Upper lobe of right lung (tissue), 1 donor: ENCODE data around the gene TTLL8. TPM values are rescaled to one million over a fixed set of nuclear protein-coding genes. Genes with fewer than 3 reads are reported as not detected.

Experiments
- ATAC-seq: fragments of 200-7000 bp; cut with Tn5 transposase; one replicate; pipeline ENCODE4 v1.9.1; 2020; ENCODE audit warnings: mild to moderate bottlenecking, moderate library complexity
- DNase-seq: peaks from one replicate; pipeline ENCODE4 v3.0.0-alpha.2; 2020
- H3K27ac ChIP-seq: fragments of 200-600 bp; one replicate; pipeline ENCODE4 v1.8.0; 2022
- H3K27me3 ChIP-seq: fragments of 200-600 bp; one replicate; pipeline ENCODE4 v1.8.0; 2022; ENCODE audit warnings: mild to moderate bottlenecking
- H3K36me3 ChIP-seq: fragments of 200-600 bp; one replicate; pipeline ENCODE4 v1.8.0; 2022
- H3K4me1 ChIP-seq: fragments of 200-600 bp; one replicate; pipeline ENCODE4 v1.8.0; 2022
- H3K4me3 ChIP-seq: fragments of 200-600 bp; one replicate; pipeline ENCODE4 v1.8.0; 2022; ENCODE audit warnings: mild to moderate bottlenecking
- H3K9me3 ChIP-seq: fragments of 200-600 bp; one replicate; pipeline ENCODE4 v1.8.0; 2022
- intact Hi-C: fragments of 100-400 bp; cut with DNase I; formaldehyde crosslinking; loops from one replicate; pipeline ENCODE4 v1.11.0; 2022
- total RNA-seq: library from RNA; stranded (reverse); fragmentation: NEBNext Ultra II Directional; extraction: Animal tissue kit (Norgen Biotek cat#: 25700); gene quantifications from one replicate; pipeline ENCODE4 v1.2.1, GENCODE V29; 2021
- TF ChIP-seq, protein P1 (sequence below): fragments of 200-600 bp; IDR thresholded peaks from one replicate; pipeline ENCODE4 v1.8.0; 2022; ENCODE audit warnings: antibody characterized with exemption
- donor health status: DM: no; HTN: yes; CAD: no; lungs with severe emphysema.

TTLL8 gene
- total RNA-seq, 1 donor from 2014 or later = not detected

DNA sequence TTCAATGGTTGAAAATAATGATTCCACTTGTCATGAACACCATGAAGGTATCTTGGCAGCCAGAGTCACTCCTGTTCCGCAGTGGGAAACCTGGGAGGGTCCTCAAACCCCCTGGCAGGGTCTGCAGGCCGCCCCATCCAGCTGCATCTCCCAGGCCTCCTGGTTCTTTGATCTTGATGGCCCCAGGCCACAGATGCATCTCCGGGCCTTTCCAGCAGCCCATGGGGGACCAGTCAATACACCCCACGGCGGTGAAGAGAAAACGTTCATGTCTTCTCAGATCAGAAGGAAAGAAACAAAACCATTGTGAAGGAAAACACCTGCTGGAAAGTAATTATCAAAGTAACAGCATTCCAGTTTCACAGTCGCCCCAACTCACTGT is 1.8 kb upstream of the TTLL8 start:
- H3K27ac ChIP-seq = no peak overlapping the region
- intact Hi-C loops = no loop called here
- DNase-seq (no peak), ATAC-seq (no peak)
- H3K4me3 ChIP-seq = no peak overlapping the region
- H3K36me3 ChIP-seq = no peaks in the 10 kb centered on the region
- TF ChIP-seq, protein P1, sequence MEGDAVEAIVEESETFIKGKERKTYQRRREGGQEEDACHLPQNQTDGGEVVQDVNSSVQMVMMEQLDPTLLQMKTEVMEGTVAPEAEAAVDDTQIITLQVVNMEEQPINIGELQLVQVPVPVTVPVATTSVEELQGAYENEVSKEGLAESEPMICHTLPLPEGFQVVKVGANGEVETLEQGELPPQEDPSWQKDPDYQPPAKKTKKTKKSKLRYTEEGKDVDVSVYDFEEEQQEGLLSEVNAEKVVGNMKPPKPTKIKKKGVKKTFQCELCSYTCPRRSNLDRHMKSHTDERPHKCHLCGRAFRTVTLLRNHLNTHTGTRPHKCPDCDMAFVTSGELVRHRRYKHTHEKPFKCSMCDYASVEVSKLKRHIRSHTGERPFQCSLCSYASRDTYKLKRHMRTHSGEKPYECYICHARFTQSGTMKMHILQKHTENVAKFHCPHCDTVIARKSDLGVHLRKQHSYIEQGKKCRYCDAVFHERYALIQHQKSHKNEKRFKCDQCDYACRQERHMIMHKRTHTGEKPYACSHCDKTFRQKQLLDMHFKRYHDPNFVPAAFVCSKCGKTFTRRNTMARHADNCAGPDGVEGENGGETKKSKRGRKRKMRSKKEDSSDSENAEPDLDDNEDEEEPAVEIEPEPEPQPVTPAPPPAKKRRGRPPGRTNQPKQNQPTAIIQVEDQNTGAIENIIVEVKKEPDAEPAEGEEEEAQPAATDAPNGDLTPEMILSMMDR = no peak
- H3K27me3 ChIP-seq = peaks cover 17% of the 10 kb centered on the region
- H3K4me1 ChIP-seq = peaks cover 6% of the 10 kb centered on the region
- no peaks in the 10 kb centered on the region for H3K9me3 ChIP-seq

DNA sequence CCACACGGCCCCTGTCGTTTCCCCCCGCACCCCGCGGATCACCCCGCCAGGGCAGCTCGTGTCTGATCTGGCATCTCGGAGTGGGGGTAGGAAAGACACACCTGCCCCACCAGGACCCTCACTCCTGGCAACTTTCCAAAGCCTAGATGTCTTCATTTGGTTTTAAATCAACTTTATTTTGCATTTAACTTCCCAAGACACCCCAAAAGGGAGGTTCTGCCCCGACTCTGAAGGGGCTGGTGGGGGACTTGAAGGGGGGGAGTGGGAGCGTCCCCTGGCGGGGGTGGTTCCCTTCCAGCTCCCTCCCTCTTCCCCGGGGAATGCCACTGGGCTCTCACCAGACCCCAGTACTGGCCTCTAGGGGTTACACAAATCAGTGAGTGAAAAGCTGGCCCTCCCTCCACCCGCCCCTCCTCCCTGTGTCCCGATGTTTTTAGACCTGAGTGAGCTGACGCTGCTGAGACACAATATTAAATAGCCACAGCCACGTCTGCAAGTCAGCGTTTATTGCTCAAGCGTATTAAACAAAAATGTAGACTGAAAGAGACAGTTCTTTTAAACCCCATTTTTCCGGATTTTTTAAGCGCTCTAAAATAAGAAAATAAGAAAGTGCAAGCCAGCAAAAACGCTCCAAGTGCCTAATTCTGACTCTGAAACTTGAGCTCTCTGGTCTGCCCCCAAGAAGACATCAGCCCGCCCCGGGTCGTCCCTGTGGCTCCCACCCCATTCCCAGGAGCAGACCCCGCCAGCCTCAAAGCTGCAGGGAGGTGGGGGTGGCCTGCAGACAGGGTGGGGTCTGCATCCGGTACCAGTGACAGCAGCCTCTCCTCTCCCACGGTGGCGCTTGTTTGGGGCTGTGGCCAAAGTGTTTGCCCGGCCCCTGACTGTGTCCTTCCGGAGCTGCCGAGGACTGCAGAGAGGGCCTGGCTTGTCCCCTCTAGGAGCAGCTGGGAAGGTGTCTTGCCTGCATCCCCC is 1.1 kb upstream of the TTLL8 start:
- peak overlapping the region; percentile 4 for H3K4me3 ChIP-seq
- H3K36me3 ChIP-seq = no peaks in the 10 kb centered on the region
- H3K4me1 ChIP-seq = peaks cover 6% of the 10 kb centered on the region
- no peaks in the 10 kb centered on the region for H3K9me3 ChIP-seq
- DNase-seq = no peak
- intact Hi-C loops = no loop called here
- no peak overlapping the region for H3K27ac ChIP-seq
- TF ChIP-seq, protein P1 = no peak
- H3K27me3 ChIP-seq = peaks cover 17% of the 10 kb centered on the region
- no peak for ATAC-seq

DNA sequence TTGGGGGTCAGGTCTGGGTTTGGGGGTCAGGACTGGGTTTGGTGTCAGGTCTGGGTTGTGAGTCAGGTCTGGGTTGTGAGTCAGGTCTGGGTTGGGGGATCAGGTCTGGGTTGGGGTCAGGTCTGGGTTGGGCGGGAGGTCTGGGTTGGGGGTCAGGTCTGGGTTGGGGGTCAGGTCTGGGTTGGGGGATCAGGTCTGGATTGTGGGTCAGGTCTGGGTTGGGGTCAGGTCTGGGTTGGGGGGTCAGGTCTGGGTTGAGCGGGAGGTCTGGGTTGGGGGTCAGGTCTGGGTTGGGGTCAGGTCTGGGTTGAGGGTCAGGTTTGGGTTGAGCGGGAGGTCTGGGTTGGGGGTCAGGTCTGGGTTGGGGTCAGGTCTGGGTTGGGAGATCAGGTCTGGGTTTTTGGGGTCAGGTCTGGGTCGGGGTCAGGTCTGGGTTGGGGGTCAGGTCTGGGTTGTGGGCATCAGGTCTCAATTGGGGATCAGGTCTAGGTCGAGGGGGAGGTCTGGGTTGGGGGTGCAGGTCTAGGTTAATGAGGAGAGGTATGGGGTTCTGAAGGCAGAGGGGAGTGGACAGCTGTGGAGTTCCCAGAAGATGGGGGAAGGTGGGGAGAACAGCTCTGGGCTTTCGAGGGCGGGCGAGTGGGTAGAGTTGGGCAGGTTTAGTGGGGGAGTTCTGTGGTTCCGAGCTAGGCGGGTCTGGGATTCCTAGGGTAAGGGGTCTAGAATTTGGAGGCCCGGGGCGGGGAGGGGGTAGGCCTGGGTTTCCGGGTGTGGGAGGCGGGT is 629 bp downstream of the TTLL8 start:
- DNase-seq (no peak), ATAC-seq (no peak)
- no peaks in the 10 kb centered on the region for H3K9me3 ChIP-seq
- H3K36me3 ChIP-seq = no peaks in the 10 kb centered on the region
- intact Hi-C loops = no loop called here
- TF ChIP-seq, protein P1 = no peak
- H3K27me3 ChIP-seq = peaks cover 17% of the 10 kb centered on the region
- peaks cover 6% of the 10 kb centered on the region for H3K4me1 ChIP-seq
- H3K4me3 ChIP-seq = no peak overlapping the region
- no peak overlapping the region for H3K27ac ChIP-seq

DNA sequence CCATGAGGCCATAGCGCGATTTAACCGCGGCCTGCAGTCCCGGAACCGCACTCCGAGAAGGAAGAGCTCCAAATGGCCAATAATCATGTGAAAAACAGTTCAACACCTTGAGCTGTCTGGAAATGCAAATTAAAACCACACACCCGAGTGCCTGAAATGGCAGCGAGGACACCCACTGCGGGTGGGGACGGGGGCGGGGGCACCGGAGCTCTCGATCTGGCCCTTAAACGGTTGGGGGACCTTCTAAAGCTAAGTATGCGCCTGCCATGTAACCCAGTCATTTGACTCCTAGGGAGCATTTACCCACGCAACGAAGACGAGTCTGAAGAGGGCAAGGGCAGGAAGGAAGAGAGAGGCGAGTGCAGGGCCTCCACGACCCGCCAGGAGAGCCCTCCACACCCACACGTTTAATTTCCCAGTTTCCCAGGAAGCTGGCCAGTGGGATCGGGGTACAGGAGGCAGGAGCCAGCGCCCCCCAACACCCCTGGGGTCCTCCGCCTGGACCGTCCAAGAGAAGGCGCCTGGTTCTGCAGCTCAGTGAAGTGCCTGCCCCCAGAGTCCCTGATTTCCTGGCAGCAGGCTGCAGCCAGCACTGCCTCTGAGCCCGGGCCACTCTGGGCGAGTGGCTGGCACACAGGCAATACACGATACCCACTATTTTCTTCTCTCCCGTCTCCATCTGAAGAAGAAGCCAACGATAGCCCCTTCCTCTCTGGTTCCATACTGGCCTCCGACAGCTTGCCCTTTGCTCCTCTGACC is 1.7 kb downstream of the TTLL8 start:
- DNase-seq (no peak), ATAC-seq (no peak)
- TF ChIP-seq, protein P1 = no peak
- H3K36me3 ChIP-seq = no peaks in the 10 kb centered on the region
- H3K27ac ChIP-seq = no peak overlapping the region
- H3K9me3 ChIP-seq = no peaks in the 10 kb centered on the region
- intact Hi-C loops = no loop called here
- H3K4me3 ChIP-seq = no peak overlapping the region
- H3K4me1 ChIP-seq = peaks cover 6% of the 10 kb centered on the region
- H3K27me3 ChIP-seq = peaks cover 17% of the 10 kb centered on the region

DNA sequence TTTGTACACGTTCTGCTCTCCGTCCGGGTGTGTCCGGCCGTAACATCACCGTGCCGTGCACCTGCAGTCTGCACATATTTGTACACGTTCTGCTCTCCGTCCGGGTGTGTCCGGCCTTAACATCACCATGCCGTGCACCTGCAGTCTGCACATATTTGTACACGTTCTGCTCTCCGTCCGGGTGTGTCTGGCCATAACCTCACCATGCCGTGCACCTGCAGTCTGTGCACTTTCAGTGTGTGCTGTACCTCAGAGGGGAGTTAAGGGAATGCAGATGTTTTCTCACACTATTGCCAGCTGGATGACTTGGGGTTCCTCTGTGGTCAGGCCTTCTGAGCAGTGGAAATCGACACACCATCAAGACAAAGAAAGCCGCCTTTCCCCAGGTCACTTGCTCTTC is 4.2 kb downstream of the TTLL8 start:
- H3K27me3 ChIP-seq = peaks cover 5% of the 10 kb centered on the region
- ATAC-seq = no peak
- intact Hi-C loops = no loop called here
- H3K4me3 ChIP-seq = no peak overlapping the region
- H3K36me3 ChIP-seq = no peaks in the 10 kb centered on the region
- peaks cover 4% of the 10 kb centered on the region for H3K4me1 ChIP-seq
- TF ChIP-seq, protein P1 = no peak
- no peaks in the 10 kb centered on the region for H3K9me3 ChIP-seq
- no peak overlapping the region for H3K27ac ChIP-seq
- no peak for DNase-seq
